ENCODE measurements around the gene HDDC2. TPM values are rescaled to one million over a fixed set of nuclear protein-coding genes. Genes with fewer than 3 reads are reported as not detected.

Gene HDDC2
- total and polyA plus RNA-seq, 4 donors: 34.6 to 72.3 (median 58.5) TPM

- ATAC-seq (ENCODE audit: insufficient read depth, low FRiP score) (no peak), DNase-seq (no peak)
- Histone ChIP-seq H3K4me3 (no peak overlapping the region), H3K27ac (ENCODE audit: low read depth in 1 of 2, low read length in 1 of 2) (no peak overlapping the region), H3K4me1 (ENCODE audit: control insufficient read depth in 5 of 5, insufficient read depth in 5 of 5, low read length in 5 of 5) (no peaks in the 10 kb centered on the region), H3K36me3 (ENCODE audit: control insufficient read depth in 4 of 4, insufficient read depth in 4 of 4, low read length in 4 of 4) (peaks cover 14 to 32% (median 16%) of the 10 kb centered on the region in 4 donors), H3K9me3 (ENCODE audit: control insufficient read depth in 4 of 4, insufficient read depth in 3 of 4, low read length in 3 of 4) (no peaks in the 10 kb centered on the region), H3K27me3 (ENCODE audit: control insufficient read depth in 3 of 3, insufficient read depth in 3 of 3, low read length in 2 of 3) (no peaks in the 10 kb centered on the region), H3K9ac (ENCODE audit: insufficient read depth in 1 of 2, low read length in 2 of 2) (no peak overlapping the region)
- no peak for TF ChIP-seq CTCF (IDR thresholded peaks at IDR 0.05; ENCODE audit: control extremely low read depth, extremely low read depth)
- WGBS, 2 donors: 85 to 96% methylated on average over 3 of the region's 3 CpGs
Measured at GRCh38 chr6:125274935-125275334, 26.8 kb downstream of the HDDC2 start.

- no peak overlapping the region for H3K9ac ChIP-seq (ENCODE audit: insufficient read depth in 1 of 2, low read length in 2 of 2)
- ATAC-seq (ENCODE audit: insufficient read depth, low FRiP score) (no peak), DNase-seq (no peak)
- peaks cover 14 to 30% (median 16%) of the 10 kb centered on the region in 4 donors for H3K36me3 ChIP-seq (ENCODE audit: control insufficient read depth in 4 of 4, insufficient read depth in 4 of 4, low read length in 4 of 4)
- 94 to 95% methylated on average over 7 of the region's 7 CpGs for WGBS, 2 donors
- H3K4me3 ChIP-seq: no peak overlapping the region
- no peaks in the 10 kb centered on the region for H3K27me3 ChIP-seq (ENCODE audit: control insufficient read depth in 3 of 3, insufficient read depth in 3 of 3, low read length in 2 of 3)
- no peak overlapping the region for H3K27ac ChIP-seq (ENCODE audit: low read depth in 1 of 2, low read length in 1 of 2)
- no peak for TF ChIP-seq CTCF (IDR thresholded peaks at IDR 0.05; ENCODE audit: control extremely low read depth, extremely low read depth)
- H3K9me3 ChIP-seq (ENCODE audit: control insufficient read depth in 4 of 4, insufficient read depth in 3 of 4, low read length in 3 of 4): no peaks in the 10 kb centered on the region
- no peaks in the 10 kb centered on the region for H3K4me1 ChIP-seq (ENCODE audit: control insufficient read depth in 5 of 5, insufficient read depth in 5 of 5, low read length in 5 of 5)
Measured at GRCh38 chr6:125273965-125274364, 27.8 kb downstream of the HDDC2 start.

- 97 to 98% methylated on average over 8 of the region's 8 CpGs for WGBS, 2 donors
Measured at GRCh38 chr6:125273251-125273650, 28.5 kb downstream of the HDDC2 start.

More at GRCh38 chr6:125273251-125273650, 28.5 kb downstream of the HDDC2 start:
- no peak overlapping the region for H3K9ac ChIP-seq (ENCODE audit: insufficient read depth in 1 of 2, low read length in 2 of 2)
- no peaks in the 10 kb centered on the region for H3K4me1 ChIP-seq (ENCODE audit: control insufficient read depth in 5 of 5, insufficient read depth in 5 of 5, low read length in 5 of 5)
- DNase-seq: no peak
- TF ChIP-seq CTCF (IDR thresholded peaks at IDR 0.05; ENCODE audit: control extremely low read depth, extremely low read depth): no peak
- no peak overlapping the region for H3K27ac ChIP-seq (ENCODE audit: low read depth in 1 of 2, low read length in 1 of 2)
- no peaks in the 10 kb centered on the region for H3K27me3 ChIP-seq (ENCODE audit: control insufficient read depth in 3 of 3, insufficient read depth in 3 of 3, low read length in 2 of 3)
- no peaks in the 10 kb centered on the region for H3K9me3 ChIP-seq (ENCODE audit: control insufficient read depth in 4 of 4, insufficient read depth in 3 of 4, low read length in 3 of 4)
- ATAC-seq (ENCODE audit: insufficient read depth, low FRiP score): no peak
- no peak overlapping the region for H3K4me3 ChIP-seq
- peaks cover 14 to 27% (median 16%) of the 10 kb centered on the region in 4 donors for H3K36me3 ChIP-seq (ENCODE audit: control insufficient read depth in 4 of 4, insufficient read depth in 4 of 4, low read length in 4 of 4)
